Smooth muscle cell (in vitro differentiated cells): ENCODE measurements around the gene AIMP1. TPM values are rescaled to one million over a fixed set of nuclear protein-coding genes. Genes with fewer than 3 reads are reported as not detected.

Experiments used
- DNase-seq: peaks from one replicate; lab custom pipeline; 2025; ENCODE audit not compliant: unreplicated experiment; lab: John Stamatoyannopoulos, UW
- H2AFZ ChIP-seq: fragments of 200-600 bp; sonication (generic); 2 replicates; pipeline ENCODE4 v1.6.0; 2016; ENCODE audit warnings: antibody characterized with exemption, low read depth, mild to moderate bottlenecking
- H3F3A ChIP-seq: fragments of 200-600 bp; sonication (generic); 2 replicates; pipeline ENCODE4 v1.6.0; 2017; ENCODE audit warnings: antibody characterized with exemption, low read depth
- H3K27ac ChIP-seq: fragments of 200-600 bp; sonication (generic); 2 replicates; pipeline ENCODE4 v1.5.1; 2016; ENCODE audit warnings: low read depth, mild to moderate bottlenecking
- H3K27me3 ChIP-seq: fragments of 200-600 bp; sonication (generic); 2 replicates; pipeline ENCODE4 v1.6.1; 2016; ENCODE audit warnings: low read depth, mild to moderate bottlenecking
- H3K36me3 ChIP-seq: fragments of 200-600 bp; sonication (generic); 2 replicates; pipeline ENCODE4 v1.5.1; 2016; ENCODE audit warnings: low read depth
- H3K4me1 ChIP-seq: fragments of 200-600 bp; sonication (generic); 2 replicates; pipeline ENCODE4 v1.5.1; 2016; ENCODE audit warnings: low read depth
- H3K4me2 ChIP-seq: fragments of 200-600 bp; sonication (generic); 2 replicates; pipeline ENCODE4 v1.6.0; 2016; ENCODE audit warnings: mild to moderate bottlenecking
- H3K4me3 ChIP-seq: fragments of 200-600 bp; sonication (generic); 2 replicates; pipeline ENCODE4 v1.5.1; 2016; ENCODE audit warnings: mild to moderate bottlenecking
- H3K79me2 ChIP-seq: fragments of 200-600 bp; sonication (generic); 2 replicates; pipeline ENCODE4 v1.6.0; 2016; ENCODE audit warnings: low read depth, mild to moderate bottlenecking
- H3K9ac ChIP-seq: fragments of 200-600 bp; sonication (generic); 2 replicates; pipeline ENCODE4 v1.6.0; 2016; ENCODE audit warnings: low read depth
- H3K9me3 ChIP-seq: fragments of 200-600 bp; sonication (generic); replicated peaks from 2 replicates; pipeline ENCODE4 v1.5.1; 2016; ENCODE audit warnings: low read depth
- H4K20me1 ChIP-seq: fragments of 200-600 bp; sonication (generic); 2 replicates; pipeline ENCODE4 v1.6.0; 2016; ENCODE audit warnings: low read depth
- WGBS: methylation state at CpG from one replicate; pipeline ENCODE4 v1.1.7; 2016; ENCODE audit warnings: low lambda C conversion rate; 5-methylcytosine and 5-hydroxymethylcytosine counted together
- polyA plus RNA-seq: library from polyadenylated mRNA; unstranded; fragments of >200 nt; fragmentation: Nextera tagmentation; extraction: Ambion mirVana; gene quantifications from 2 replicates; pipeline ENCODE4 v1.2.1, GENCODE V29; 2016
- total RNA-seq: library from RNA; depleted of rRNA; stranded (reverse); fragments of >200 nt; gene quantifications from 2 replicates; pipeline ENCODE4 v1.2.3, GENCODE V29; 2014
- TF ChIP-seq, protein P1 (sequence below): fragments of 200-600 bp; sonication (generic); IDR thresholded peaks from 2 replicates; pipeline ENCODE4 v1.5.1; 2017; ENCODE audit warnings: borderline replicate concordance, mild to moderate bottlenecking, antibody characterized with exemption; ENCODE audit not compliant: insufficient read depth, poor library complexity, severe bottlenecking

AIMP1 gene
- total and polyA plus RNA-seq, 2 experiments from 2014 or later = 35.1 to 58.5 TPM

DNA sequence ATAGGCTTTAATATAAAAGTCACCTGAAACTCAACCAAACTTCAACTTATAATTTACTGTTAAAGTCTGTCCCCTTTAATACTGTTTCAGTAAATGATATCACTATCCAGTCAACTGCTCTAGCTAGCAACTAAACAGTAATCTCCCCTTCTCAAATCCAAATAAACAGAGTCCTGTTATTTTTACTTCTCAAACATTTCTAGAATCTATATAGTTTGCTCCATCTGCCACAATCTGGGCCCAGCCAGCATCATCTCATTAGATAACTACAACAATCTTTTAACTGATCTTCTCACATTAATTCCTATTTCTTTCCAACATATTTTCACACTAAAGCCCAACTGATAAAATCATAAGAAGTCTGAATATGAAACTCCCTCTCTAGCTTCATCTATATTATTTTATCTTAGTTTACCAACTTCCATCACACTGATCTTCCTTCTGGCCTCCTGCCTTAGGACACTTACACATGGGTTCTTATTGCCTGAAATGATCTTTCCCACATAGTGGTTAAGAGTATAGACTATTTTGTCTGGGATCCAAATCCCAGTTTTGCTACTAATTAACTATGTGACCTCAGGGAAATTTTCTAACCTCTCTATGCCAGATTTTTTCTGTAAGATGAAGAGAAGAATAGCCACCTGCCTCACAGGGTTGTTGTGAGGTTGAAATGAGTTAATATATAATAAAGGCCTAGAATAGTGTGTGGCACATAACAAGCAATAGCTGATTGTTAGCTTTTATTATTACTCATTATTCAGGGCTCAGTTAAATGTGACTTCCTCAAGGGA lies 18.9 kb upstream of the AIMP1 start:
- no peak overlapping the region for H3K9ac ChIP-seq
- H4K20me1 ChIP-seq = no peaks in the 10 kb centered on the region
- no peak overlapping the region for H3K27ac ChIP-seq
- peaks cover 17% of the 10 kb centered on the region for H3K36me3 ChIP-seq
- H3K4me2 ChIP-seq = no peak overlapping the region
- peaks cover 6% of the 10 kb centered on the region for H3K79me2 ChIP-seq
- H3K9me3 ChIP-seq = no peaks in the 10 kb centered on the region
- TF ChIP-seq, protein P1, sequence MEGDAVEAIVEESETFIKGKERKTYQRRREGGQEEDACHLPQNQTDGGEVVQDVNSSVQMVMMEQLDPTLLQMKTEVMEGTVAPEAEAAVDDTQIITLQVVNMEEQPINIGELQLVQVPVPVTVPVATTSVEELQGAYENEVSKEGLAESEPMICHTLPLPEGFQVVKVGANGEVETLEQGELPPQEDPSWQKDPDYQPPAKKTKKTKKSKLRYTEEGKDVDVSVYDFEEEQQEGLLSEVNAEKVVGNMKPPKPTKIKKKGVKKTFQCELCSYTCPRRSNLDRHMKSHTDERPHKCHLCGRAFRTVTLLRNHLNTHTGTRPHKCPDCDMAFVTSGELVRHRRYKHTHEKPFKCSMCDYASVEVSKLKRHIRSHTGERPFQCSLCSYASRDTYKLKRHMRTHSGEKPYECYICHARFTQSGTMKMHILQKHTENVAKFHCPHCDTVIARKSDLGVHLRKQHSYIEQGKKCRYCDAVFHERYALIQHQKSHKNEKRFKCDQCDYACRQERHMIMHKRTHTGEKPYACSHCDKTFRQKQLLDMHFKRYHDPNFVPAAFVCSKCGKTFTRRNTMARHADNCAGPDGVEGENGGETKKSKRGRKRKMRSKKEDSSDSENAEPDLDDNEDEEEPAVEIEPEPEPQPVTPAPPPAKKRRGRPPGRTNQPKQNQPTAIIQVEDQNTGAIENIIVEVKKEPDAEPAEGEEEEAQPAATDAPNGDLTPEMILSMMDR = no peak
- H3K27me3 ChIP-seq = no peaks in the 10 kb centered on the region
- H3K4me1 ChIP-seq = no peaks in the 10 kb centered on the region
- H2AFZ ChIP-seq = no peak overlapping the region
- no peak for DNase-seq
- H3K4me3 ChIP-seq = no peak overlapping the region
- H3F3A ChIP-seq = no peaks in the 10 kb centered on the region

DNA sequence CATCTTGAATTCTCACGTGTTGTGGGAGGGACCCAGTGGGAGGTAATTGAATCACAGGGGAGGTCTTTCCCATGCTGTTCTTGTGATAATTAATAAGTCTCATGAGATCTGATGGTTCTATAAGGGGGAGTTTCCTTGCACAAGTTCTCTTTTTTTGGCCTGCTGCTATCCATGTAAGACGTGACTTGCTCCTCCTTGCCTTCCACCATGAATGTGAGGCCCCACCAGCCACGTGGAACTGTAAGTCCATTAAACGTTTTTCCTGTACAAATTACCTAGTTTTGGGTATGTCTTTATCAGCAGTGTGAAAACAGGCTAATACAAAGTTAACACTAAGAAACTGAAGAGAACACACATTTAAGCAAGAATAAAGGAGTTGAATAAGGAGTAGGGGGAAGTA lies 16.4 kb upstream of the AIMP1 start:
- TF ChIP-seq, protein P1 = no peak
- H3K4me1 ChIP-seq = no peaks in the 10 kb centered on the region
- no peaks in the 10 kb centered on the region for H3F3A ChIP-seq
- H3K4me2 ChIP-seq = no peak overlapping the region
- no peak overlapping the region for H3K4me3 ChIP-seq
- WGBS = 95% methylated on average over 4 of the region's 4 CpGs
- no peaks in the 10 kb centered on the region for H4K20me1 ChIP-seq
- no peaks in the 10 kb centered on the region for H3K9me3 ChIP-seq
- no peak overlapping the region for H3K27ac ChIP-seq
- DNase-seq = no peak
- peaks cover 10% of the 10 kb centered on the region for H3K36me3 ChIP-seq
- H2AFZ ChIP-seq = no peak overlapping the region
- no peak overlapping the region for H3K9ac ChIP-seq
- H3K27me3 ChIP-seq = no peaks in the 10 kb centered on the region
- peaks cover 13% of the 10 kb centered on the region for H3K79me2 ChIP-seq

DNA sequence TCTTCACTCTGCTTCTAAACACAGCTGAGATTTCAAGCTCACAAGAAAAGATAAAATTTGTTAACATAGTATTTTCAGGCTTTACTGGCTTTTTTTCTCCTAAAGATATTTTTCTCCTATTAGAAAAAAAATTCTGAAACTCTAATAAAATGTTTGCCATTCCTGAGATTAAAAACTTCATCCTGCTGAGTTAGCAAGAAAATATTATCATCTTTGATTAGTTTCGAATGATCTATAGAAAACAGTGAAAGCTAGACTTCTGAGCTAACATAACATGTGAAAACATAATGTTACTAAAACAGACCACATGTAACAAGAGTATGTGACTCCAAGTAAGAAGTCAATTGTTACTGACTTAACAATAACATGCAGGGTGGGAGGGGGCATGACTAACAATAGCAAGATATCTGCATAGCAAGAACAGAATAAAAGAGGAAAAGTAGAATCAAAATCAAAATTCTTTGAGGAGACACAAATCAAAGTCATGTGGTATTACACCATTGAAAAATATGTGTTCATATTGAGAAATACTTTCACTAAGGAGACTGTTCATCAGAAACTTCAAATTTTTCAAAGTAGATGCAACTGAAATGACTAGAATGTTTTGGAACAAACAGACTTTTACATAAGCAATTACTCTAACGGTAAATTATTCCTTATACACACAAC lies 14.8 kb upstream of the AIMP1 start:
- Histone ChIP-seq H3K4me1 (no peaks in the 10 kb centered on the region), H3K9me3 (no peaks in the 10 kb centered on the region), H3K4me2 (no peak overlapping the region), H3K27me3 (no peaks in the 10 kb centered on the region), H3K79me2 (peaks cover 13% of the 10 kb centered on the region), H3K36me3 (peaks cover 6% of the 10 kb centered on the region), H3K9ac (no peak overlapping the region), H2AFZ (no peak overlapping the region), H3K4me3 (no peak overlapping the region), H3K27ac (no peak overlapping the region), H4K20me1 (no peaks in the 10 kb centered on the region), H3F3A (no peaks in the 10 kb centered on the region)
- DNase-seq = no peak
- TF ChIP-seq, protein P1 = no peak
- 90% methylated on average over 2 of the region's 2 CpGs for WGBS
